GM12872 (cell line): ENCODE measurements around the gene SH3BP4.

ENCODE experiments used
- CTCF ChIP-seq: IDR thresholded peaks from 3 replicates; pipeline ENCODE4 v1.5.1; 2011; ENCODE audit warnings: low read depth, mild to moderate bottlenecking, low read length, moderate library complexity; ENCODE audit not compliant: insufficient read depth

Gene SH3BP4

DNA sequence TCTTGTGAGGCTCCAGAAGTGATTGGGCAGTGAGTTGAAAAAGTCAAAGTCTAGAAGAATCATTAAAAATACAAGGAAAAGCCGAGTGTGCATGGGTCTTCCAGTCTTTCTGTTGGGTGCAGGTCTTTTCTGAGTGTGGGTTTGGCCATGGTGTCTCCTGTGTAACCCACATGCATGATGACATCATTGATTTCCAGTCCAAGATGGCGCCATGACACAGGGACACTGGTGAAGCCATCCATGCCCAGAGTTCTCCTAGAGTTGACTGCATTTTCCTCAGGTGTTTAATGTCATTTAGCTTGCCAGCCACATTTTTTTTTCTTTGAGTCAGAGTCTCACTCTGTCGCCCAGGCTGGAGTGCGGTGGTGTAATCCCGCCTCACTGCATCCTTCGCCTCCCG is 35.9 kb downstream of the SH3BP4 start:
- TF ChIP-seq CTCF: no peak

GRCh38 chr2:234988491-234988890 is 36.7 kb downstream of the SH3BP4 start:
- TF ChIP-seq CTCF: no peak

- no peak for TF ChIP-seq CTCF
Observed at GRCh38 chr2:234989183-234989701, 37.4 kb downstream of the SH3BP4 start.

DNA sequence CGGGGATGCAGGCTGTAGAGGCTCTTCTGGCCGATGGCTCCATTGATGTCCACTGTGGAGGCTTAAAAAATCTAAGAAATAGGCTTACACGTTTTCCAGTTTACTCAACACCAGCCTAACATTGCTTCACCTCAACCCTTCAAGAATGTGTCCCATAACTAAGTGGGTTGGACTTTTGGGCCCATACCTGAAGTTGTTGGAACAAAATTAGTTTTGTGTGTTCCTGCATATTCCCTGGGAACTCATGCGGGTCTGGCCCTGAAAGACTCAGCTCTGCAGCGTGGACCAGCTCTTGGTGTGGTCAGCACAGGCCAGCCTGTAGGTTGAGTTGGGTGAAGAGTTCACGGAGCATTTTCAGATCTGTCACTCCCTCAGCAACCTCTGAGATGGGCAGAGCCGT is 38.5 kb downstream of the SH3BP4 start:
- TF ChIP-seq CTCF: no peak

- TF ChIP-seq CTCF: no peak
Observed at GRCh38 chr2:234991290-234991689, 39.5 kb downstream of the SH3BP4 start.

GRCh38 chr2:234991793-234992192 is 40.0 kb downstream of the SH3BP4 start:
- no peak for TF ChIP-seq CTCF

GRCh38 chr2:234992196-234992595 is 40.4 kb downstream of the SH3BP4 start:
- TF ChIP-seq CTCF: no peak
